Chondrocyte (in vitro differentiated cells): ENCODE data around the gene PPEF2. TPM values are rescaled to one million over a fixed set of nuclear protein-coding genes. Genes with fewer than 3 reads are reported as not detected.

Experiments
- DNase-seq: peaks from one replicate; pipeline ENCODE4 v3.0.0; 2021; ENCODE audit warnings: mixed read lengths, low spot score
- H3K27ac Mint-ChIP-seq: one replicate; pipeline ENCODE4 v1.8.0; 2021; ENCODE audit warnings: mild to moderate bottlenecking, moderate library complexity, mixed read lengths; ENCODE audit not compliant: unreplicated experiment
- H3K27me3 Mint-ChIP-seq: 2 replicates; pipeline ENCODE4 v1.8.0; 2021; ENCODE audit warnings: low read depth, mixed read lengths
- H3K36me3 Mint-ChIP-seq: 2 replicates; pipeline ENCODE4 v1.8.0; 2021; ENCODE audit warnings: low read depth, mixed read lengths
- H3K4me1 Mint-ChIP-seq: 2 replicates; pipeline ENCODE4 v1.8.0; 2021; ENCODE audit warnings: low read depth, mild to moderate bottlenecking, mixed read lengths
- H3K4me3 Mint-ChIP-seq: one replicate; pipeline ENCODE4 v1.8.0; 2021; ENCODE audit warnings: mild to moderate bottlenecking, moderate library complexity, mixed read lengths; ENCODE audit not compliant: unreplicated experiment
- H3K9me3 Mint-ChIP-seq: 2 replicates; pipeline ENCODE4 v1.8.0; 2021; ENCODE audit warnings: low read depth, mixed read lengths
- CTCF ChIP-seq: fragments of 200-600 bp; sonication (generic); IDR thresholded peaks from 2 replicates; pipeline ENCODE4 v1.5.0; 2021; ENCODE audit warnings: antibody characterized with exemption, mild to moderate bottlenecking, moderate library complexity
- total RNA-seq: library from RNA; stranded (reverse); gene quantifications from 3 replicates; pipeline ENCODE4 v1.2.1, GENCODE V29; 2021

The PPEF2 gene
- total RNA-seq, 1 donor from 2014 or later, result not detected

GRCh38 chr4:75881476-75881875 is 20.8 kb downstream of the PPEF2 start:
- DNase-seq, result no peak
- no peak overlapping the region for H3K27ac Mint-ChIP-seq
- H3K36me3 Mint-ChIP-seq, result no peaks in the 10 kb centered on the region
- peaks cover 9% of the 10 kb centered on the region for H3K27me3 Mint-ChIP-seq
- H3K4me1 Mint-ChIP-seq, result no peaks in the 10 kb centered on the region
- no peaks in the 10 kb centered on the region for H3K9me3 Mint-ChIP-seq
- TF ChIP-seq CTCF, result no peak
- H3K4me3 Mint-ChIP-seq, result no peak overlapping the region

DNA sequence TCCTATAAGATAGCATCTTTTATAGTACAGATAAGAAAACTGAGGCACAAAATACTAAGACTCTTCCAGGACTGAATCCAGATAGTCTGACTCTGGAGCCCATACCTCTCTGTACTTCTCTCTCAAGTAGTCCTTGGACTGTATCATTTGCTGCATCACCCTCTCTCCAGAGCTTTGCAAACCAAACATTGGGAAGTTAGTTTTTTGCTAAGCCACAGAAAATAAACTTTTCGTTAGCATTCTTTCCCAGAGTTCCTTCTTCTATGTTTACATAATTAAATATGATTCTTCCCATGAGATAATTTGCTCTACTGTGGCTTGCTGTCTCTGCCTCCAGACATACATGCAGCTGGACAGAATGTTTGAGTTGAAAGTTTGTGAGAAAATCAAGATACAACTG is 22.0 kb downstream of the PPEF2 start:
- Mint-ChIP-seq H3K4me1 (no peaks in the 10 kb centered on the region), H3K27ac (no peak overlapping the region), H3K9me3 (no peaks in the 10 kb centered on the region), H3K27me3 (peaks cover 14% of the 10 kb centered on the region), H3K4me3 (no peak overlapping the region), H3K36me3 (no peaks in the 10 kb centered on the region)
- DNase-seq, result no peak
- no peak for TF ChIP-seq CTCF

- Mint-ChIP-seq H3K36me3 (no peaks in the 10 kb centered on the region), H3K27me3 (peaks cover 14% of the 10 kb centered on the region), H3K4me1 (no peaks in the 10 kb centered on the region), H3K4me3 (no peak overlapping the region), H3K27ac (no peak overlapping the region), H3K9me3 (no peaks in the 10 kb centered on the region)
- no peak for DNase-seq
- no peak for TF ChIP-seq CTCF
These were observed 24.0 kb downstream of the PPEF2 start for GRCh38 chr4:75878246-75878756.

DNA sequence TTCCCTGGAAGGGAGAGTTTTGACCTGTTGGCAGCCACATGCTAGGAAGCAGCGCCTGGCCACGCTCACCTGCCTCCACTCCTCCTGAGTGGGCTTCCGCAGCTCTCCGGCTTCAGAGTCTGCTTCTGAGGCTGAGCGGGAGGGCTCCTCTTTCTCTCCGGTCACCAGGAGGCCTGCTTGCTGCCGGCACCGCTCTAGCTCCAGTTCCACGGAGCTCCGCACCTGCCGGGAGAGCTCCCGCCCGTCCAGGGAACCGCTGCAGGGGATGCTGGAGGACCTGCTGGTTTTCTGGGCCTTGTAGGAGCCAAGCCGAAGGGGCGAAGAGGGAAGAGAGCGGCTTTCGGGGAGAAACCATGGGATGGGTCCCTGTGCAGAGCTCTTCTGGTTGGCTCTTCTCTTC is 26.0 kb downstream of the PPEF2 start:
- H3K27ac Mint-ChIP-seq, result no peak overlapping the region
- TF ChIP-seq CTCF, result no peak
- no peak for DNase-seq
- peaks cover 15% of the 10 kb centered on the region for H3K27me3 Mint-ChIP-seq
- no peak overlapping the region for H3K4me3 Mint-ChIP-seq
- H3K9me3 Mint-ChIP-seq, result no peaks in the 10 kb centered on the region
- H3K4me1 Mint-ChIP-seq, result no peaks in the 10 kb centered on the region
- H3K36me3 Mint-ChIP-seq, result no peaks in the 10 kb centered on the region

DNA sequence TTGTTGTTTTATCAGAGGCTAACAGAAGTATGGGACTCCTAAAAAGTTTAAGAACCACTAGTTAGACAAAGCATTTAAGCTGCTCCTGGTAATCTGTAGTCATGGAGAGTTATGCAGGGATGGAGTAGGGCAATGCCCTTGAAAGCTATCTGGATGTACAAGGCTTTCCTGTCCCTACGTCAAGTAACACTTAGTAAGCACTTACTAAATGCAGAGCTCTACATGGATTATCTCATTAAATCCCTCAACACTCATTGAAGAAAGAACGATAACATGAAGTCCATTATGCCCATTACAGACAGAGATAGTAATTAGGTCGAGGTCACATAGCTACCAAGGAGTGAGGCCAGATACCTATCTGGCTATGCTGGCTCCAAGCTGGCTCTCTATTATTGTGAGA is 33.2 kb downstream of the PPEF2 start:
- no peak for DNase-seq
- no peak for TF ChIP-seq CTCF
- Mint-ChIP-seq H3K36me3 (no peaks in the 10 kb centered on the region), H3K27me3 (peaks cover 9% of the 10 kb centered on the region), H3K4me3 (no peak overlapping the region), H3K27ac (no peak overlapping the region), H3K9me3 (no peaks in the 10 kb centered on the region), H3K4me1 (no peaks in the 10 kb centered on the region)
